H9 (cell line): ENCODE results near the gene RAF1. TPM values are rescaled to one million over a fixed set of nuclear protein-coding genes. Genes with fewer than 3 reads are reported as not detected.

Experiments used
- DNase-seq: peaks from one replicate; pipeline ENCODE4 v3.0.0-alpha.2; 2017
- H2AFZ ChIP-seq: one replicate; pipeline ENCODE4 v1.6.1; 2013; ENCODE audit warnings: mild to moderate bottlenecking, low read length, control low read depth, moderate library complexity
- H2AK5ac ChIP-seq: 2 replicates; pipeline ENCODE4 v1.6.1; 2013; ENCODE audit warnings: low read length, control low read depth, mixed read lengths; ENCODE audit not compliant: insufficient read length
- H2BK120ac ChIP-seq: one replicate; pipeline ENCODE4 v1.6.1; 2013; ENCODE audit warnings: low read depth, mild to moderate bottlenecking, low read length, control low read depth, inconsistent platforms; ENCODE audit not compliant: poor library complexity, severe bottlenecking
- H2BK12ac ChIP-seq: 2 replicates; pipeline ENCODE4 v1.6.1; 2013; ENCODE audit warnings: low read length, control low read depth, mixed read lengths, low read depth; ENCODE audit not compliant: insufficient read length
- H2BK15ac ChIP-seq: 2 replicates; pipeline ENCODE4 v1.6.1; 2013; ENCODE audit warnings: low read depth, low read length, control low read depth
- H2BK20ac ChIP-seq: one replicate; pipeline ENCODE4 v1.6.1; 2013; ENCODE audit warnings: low read depth, mild to moderate bottlenecking, low read length, control low read depth, inconsistent platforms; ENCODE audit not compliant: poor library complexity, severe bottlenecking
- H2BK5ac ChIP-seq: 2 replicates; pipeline ENCODE4 v1.6.1; 2013; ENCODE audit warnings: low read length, control low read depth, mixed read lengths; ENCODE audit not compliant: insufficient read length
- H3K14ac ChIP-seq: 2 replicates; pipeline ENCODE4 v1.6.1; 2013; ENCODE audit warnings: low read length, control low read depth; ENCODE audit not compliant: insufficient read depth
- H3K18ac ChIP-seq: 2 replicates; pipeline ENCODE4 v1.6.1; 2013; ENCODE audit warnings: low read depth, mild to moderate bottlenecking, mixed read lengths, low read length, control low read depth; ENCODE audit not compliant: insufficient read length
- H3K23ac ChIP-seq: 2 replicates; pipeline ENCODE4 v1.6.1; 2013; ENCODE audit warnings: low read length, control low read depth, mixed read lengths, low read depth; ENCODE audit not compliant: insufficient read length
- H3K23me2 ChIP-seq: 2 replicates; pipeline ENCODE4 v1.6.1; 2013; ENCODE audit warnings: low read depth, mild to moderate bottlenecking, mixed read lengths, low read length, control low read depth; ENCODE audit not compliant: insufficient read length, poor library complexity, severe bottlenecking
- H3K27ac ChIP-seq: 2 replicates; pipeline ENCODE4 v1.5.1; 2013; ENCODE audit warnings: low read length, control low read depth, mixed read lengths, low read depth; ENCODE audit not compliant: insufficient read length
- H3K27me3 ChIP-seq: 2 replicates; pipeline ENCODE4 v1.6.1; 2013; ENCODE audit warnings: low read length, control low read depth, inconsistent platforms; ENCODE audit not compliant: insufficient read depth
- H3K4ac ChIP-seq: 2 replicates; pipeline ENCODE4 v1.6.1; 2013; ENCODE audit warnings: low read depth, mild to moderate bottlenecking, control low read depth, inconsistent platforms, low read length, moderate library complexity
- H3K4me1 ChIP-seq: 2 replicates; pipeline ENCODE4 v1.6.1; 2013; ENCODE audit warnings: low read length, control low read depth, inconsistent platforms; ENCODE audit not compliant: insufficient read depth
- H3K4me2 ChIP-seq: 2 replicates; pipeline ENCODE4 v1.6.1; 2013; ENCODE audit warnings: low read length, control low read depth, mixed read lengths; ENCODE audit not compliant: insufficient read length, insufficient read depth
- H3K56ac ChIP-seq: 2 replicates; pipeline ENCODE4 v1.6.1; 2013; ENCODE audit warnings: low read depth, mild to moderate bottlenecking, mixed read lengths, low read length, control low read depth; ENCODE audit not compliant: insufficient read length
- H3K79me1 ChIP-seq: 2 replicates; pipeline ENCODE4 v1.6.1; 2013; ENCODE audit warnings: low read depth, mild to moderate bottlenecking, moderate library complexity, low read length, control low read depth, inconsistent platforms; ENCODE audit not compliant: insufficient read depth, poor library complexity, severe bottlenecking
- H3K79me2 ChIP-seq: 2 replicates; pipeline ENCODE4 v1.6.1; 2013; ENCODE audit warnings: low read length, control low read depth, inconsistent platforms; ENCODE audit not compliant: insufficient read depth
- H3K9ac ChIP-seq: 2 replicates; pipeline ENCODE4 v1.6.1; 2013; ENCODE audit warnings: low read length, control low read depth, mixed read lengths; ENCODE audit not compliant: insufficient read length; ENCODE audit errors: extremely low read depth
- H3K9me3 ChIP-seq: one replicate; pipeline ENCODE4 v1.6.1; 2013; ENCODE audit warnings: low read depth, low read length, inconsistent platforms; ENCODE audit not compliant: control insufficient read depth
- H3T11ph ChIP-seq: one replicate; pipeline ENCODE4 v1.6.1; 2013; ENCODE audit warnings: mild to moderate bottlenecking, low read length, control low read depth, inconsistent platforms
- H4K20me1 ChIP-seq: one replicate; pipeline ENCODE4 v1.6.1; 2013; ENCODE audit not compliant: control insufficient read depth, insufficient read length, insufficient read depth
- H4K5ac ChIP-seq: 2 replicates; pipeline ENCODE4 v1.6.1; 2013; ENCODE audit warnings: low read depth, mild to moderate bottlenecking, mixed read lengths, low read length, control low read depth; ENCODE audit not compliant: insufficient read length
- H4K8ac ChIP-seq: replicated peaks from 2 replicates; pipeline ENCODE4 v1.6.1; 2013; ENCODE audit warnings: low read length, control low read depth, mixed read lengths, low read depth; ENCODE audit not compliant: insufficient read length
- H4K91ac ChIP-seq: 2 replicates; pipeline ENCODE4 v1.6.1; 2013; ENCODE audit warnings: low read depth, mild to moderate bottlenecking, moderate library complexity, mixed read lengths, low read length, control low read depth; ENCODE audit not compliant: insufficient read length
- H3K27ac Mint-ChIP-seq, 3 experiments: 2 replicates in 2 of 3; 3 replicates in 1 of 3; pipeline ENCODE4 v1.8.0; 2020 to 2021; ENCODE audit warnings: mixed read lengths in 3 of 3, mild to moderate bottlenecking in 1 of 3, moderate library complexity in 1 of 3
- H3K27me3 Mint-ChIP-seq: 2 replicates; pipeline ENCODE4 v1.8.0; 2021; ENCODE audit warnings: low read depth, mild to moderate bottlenecking, moderate library complexity, mixed read lengths
- H3K36me3 Mint-ChIP-seq, 3 experiments: 2 replicates in 2 of 3; 3 replicates in 1 of 3; pipeline ENCODE4 v1.8.0; 2020 to 2021; ENCODE audit warnings: low read depth in 3 of 3, mixed read lengths in 3 of 3; ENCODE audit not compliant: insufficient read depth in 1 of 3
- H3K4me1 Mint-ChIP-seq, 2 experiments: 2 replicates each; pipeline ENCODE4 v1.8.0; 2020; ENCODE audit warnings: mixed read lengths in 2 of 2
- H3K4me3 Mint-ChIP-seq, 2 experiments: 2 replicates in 1 of 2; 3 replicates in 1 of 2; pipeline ENCODE4 v1.8.0; 2020 to 2021; ENCODE audit warnings: mild to moderate bottlenecking in 2 of 2, mixed read lengths in 2 of 2, moderate library complexity in 1 of 2
- H3K9me3 Mint-ChIP-seq, 2 experiments: 2 replicates in 1 of 2; 3 replicates in 1 of 2; pipeline ENCODE4 v1.8.0; 2020; ENCODE audit warnings: mild to moderate bottlenecking in 2 of 2, mixed read lengths in 2 of 2, moderate library complexity in 1 of 2
- WGBS: extraction: QIAGEN DNeasy Blood & Tissue Kit; methylation state at CpG from one replicate; pipeline ENCODE4 v1.1.7; 2013; ENCODE audit warnings: missing lambda C conversion rate, low lambda C conversion rate, mixed read lengths; ENCODE audit not compliant: insufficient read length; ENCODE audit errors: extremely low coverage; 5-methylcytosine and 5-hydroxymethylcytosine counted together
- total RNA-seq: library from RNA; stranded (reverse); gene quantifications from 2 replicates; pipeline ENCODE4 v1.2.1, GENCODE V29; 2021
- TF ChIP-seq, protein P1 (sequence below): fragments of 200-600 bp; sonication (generic); conservative IDR thresholded peaks from 3 replicates; pipeline ENCODE4 v1.8.0; 2021; ENCODE audit warnings: antibody characterized with exemption, mild to moderate bottlenecking

Gene RAF1
- total RNA-seq, 1 experiment from 2014 or later = 112 TPM

DNA sequence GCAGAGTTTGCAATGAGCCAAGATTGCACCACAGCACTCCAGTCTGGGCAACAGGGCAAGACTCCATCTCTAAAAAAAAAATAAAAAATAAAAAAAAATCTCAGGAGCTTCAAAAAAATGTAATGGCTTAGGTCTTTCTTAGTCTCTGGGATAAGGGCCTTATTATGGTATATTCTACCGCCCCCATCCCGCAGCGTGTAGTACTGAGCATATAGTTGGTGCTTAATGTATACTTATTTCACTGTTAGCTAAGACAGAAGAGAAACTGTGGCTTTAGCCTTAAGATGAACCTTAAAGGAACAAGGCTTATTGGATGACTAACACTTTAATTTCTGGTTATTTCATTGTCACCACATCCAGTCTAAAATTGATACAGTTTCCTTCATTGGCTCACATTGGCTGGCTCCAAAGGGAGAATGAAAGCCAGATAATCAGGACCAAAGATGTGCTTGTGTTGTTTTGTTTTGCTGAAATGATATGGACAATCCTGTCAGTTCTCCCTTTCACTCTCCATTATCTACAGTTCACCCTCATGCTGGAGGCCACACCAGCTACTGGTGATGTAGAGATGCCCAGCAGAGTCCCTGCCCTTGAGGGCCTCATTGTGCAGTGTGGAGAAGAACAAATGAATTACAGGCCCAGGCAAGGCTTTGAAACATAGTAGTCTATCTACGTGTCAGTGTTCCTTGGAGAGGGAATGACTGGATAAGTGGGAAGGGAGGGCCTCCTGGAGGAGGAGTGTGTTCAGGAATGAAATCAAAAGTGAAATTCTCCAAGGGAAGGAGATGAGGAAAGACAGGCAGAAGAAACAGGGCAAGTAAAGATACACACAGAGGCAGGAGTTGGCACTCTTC lies 17.4 kb upstream of the RAF1 start:
- H2BK5ac ChIP-seq = no peak overlapping the region
- no peak overlapping the region for H3K27ac ChIP-seq
- no peaks in the 10 kb centered on the region for H3K79me1 ChIP-seq
- no peak overlapping the region for H3K56ac ChIP-seq
- no peak overlapping the region for H3K9ac ChIP-seq
- no peak overlapping the region for H3K14ac ChIP-seq
- no peak overlapping the region for H4K8ac ChIP-seq
- no peaks in the 10 kb centered on the region for H3K9me3 ChIP-seq
- H3K9me3 Mint-ChIP-seq = no peaks in the 10 kb centered on the region
- no peak overlapping the region for H4K5ac ChIP-seq
- no peaks in the 10 kb centered on the region for H3K79me2 ChIP-seq
- no peak overlapping the region for H3K27ac Mint-ChIP-seq
- H3K27me3 ChIP-seq = no peaks in the 10 kb centered on the region
- H3K36me3 Mint-ChIP-seq = no peaks in the 10 kb centered on the region
- no peaks in the 10 kb centered on the region for H3K27me3 Mint-ChIP-seq
- H2BK20ac ChIP-seq = no peak overlapping the region
- DNase-seq = no peak
- no peak overlapping the region for H3K4me3 Mint-ChIP-seq
- H3K18ac ChIP-seq = no peak overlapping the region
- H2AFZ ChIP-seq = no peak overlapping the region
- peaks cover 0 to 6% of the 10 kb centered on the region in 2 experiments; a peak in 2 of 4 replicates for H3K4me1 Mint-ChIP-seq
- H3K23ac ChIP-seq = no peak overlapping the region
- no peak overlapping the region for H2BK120ac ChIP-seq
- no peak overlapping the region for H4K91ac ChIP-seq
- no peak overlapping the region for H2BK15ac ChIP-seq
- H4K20me1 ChIP-seq = no peaks in the 10 kb centered on the region
- no peak overlapping the region for H3T11ph ChIP-seq
- H2BK12ac ChIP-seq = no peak overlapping the region
- no peak overlapping the region for H3K4ac ChIP-seq
- H2AK5ac ChIP-seq = no peak overlapping the region
- H3K4me2 ChIP-seq = no peak overlapping the region
- WGBS = no CpG with 5 or more reads among the region's 4 CpGs
- H3K23me2 ChIP-seq = no peaks in the 10 kb centered on the region
- TF ChIP-seq, protein P1, sequence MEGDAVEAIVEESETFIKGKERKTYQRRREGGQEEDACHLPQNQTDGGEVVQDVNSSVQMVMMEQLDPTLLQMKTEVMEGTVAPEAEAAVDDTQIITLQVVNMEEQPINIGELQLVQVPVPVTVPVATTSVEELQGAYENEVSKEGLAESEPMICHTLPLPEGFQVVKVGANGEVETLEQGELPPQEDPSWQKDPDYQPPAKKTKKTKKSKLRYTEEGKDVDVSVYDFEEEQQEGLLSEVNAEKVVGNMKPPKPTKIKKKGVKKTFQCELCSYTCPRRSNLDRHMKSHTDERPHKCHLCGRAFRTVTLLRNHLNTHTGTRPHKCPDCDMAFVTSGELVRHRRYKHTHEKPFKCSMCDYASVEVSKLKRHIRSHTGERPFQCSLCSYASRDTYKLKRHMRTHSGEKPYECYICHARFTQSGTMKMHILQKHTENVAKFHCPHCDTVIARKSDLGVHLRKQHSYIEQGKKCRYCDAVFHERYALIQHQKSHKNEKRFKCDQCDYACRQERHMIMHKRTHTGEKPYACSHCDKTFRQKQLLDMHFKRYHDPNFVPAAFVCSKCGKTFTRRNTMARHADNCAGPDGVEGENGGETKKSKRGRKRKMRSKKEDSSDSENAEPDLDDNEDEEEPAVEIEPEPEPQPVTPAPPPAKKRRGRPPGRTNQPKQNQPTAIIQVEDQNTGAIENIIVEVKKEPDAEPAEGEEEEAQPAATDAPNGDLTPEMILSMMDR = no peak
- no peaks in the 10 kb centered on the region for H3K4me1 ChIP-seq
